Body of pancreas (tissue), 4 donors: ENCODE results near the gene C16orf95. TPM values are rescaled to one million over a fixed set of nuclear protein-coding genes. Genes with fewer than 3 reads are reported as not detected.

Source experiments
- ATAC-seq: fragments of 150-250 bp; one replicate; pipeline ENCODE4 v1.9.1; 2016
- DNase-seq, 4 donors: peaks; one replicate each; pipeline ENCODE4 v3.0.0-alpha.2; 2019
- H3K27ac ChIP-seq, 4 donors: fragments of 200-600 bp; sonication (generic); 1 replicate in 3 of 4; 2 replicates in 1 of 4; pipeline versions ENCODE4 v1.5.1 to v1.6.1; 2016 to 2019; ENCODE audit warnings: mild to moderate bottlenecking in 1 of 4, mixed read lengths in 1 of 4, moderate library complexity in 1 of 4
- H3K27me3 ChIP-seq, 2 donors: fragments of 200-600 bp; sonication (generic); one replicate each; pipeline ENCODE4 v1.6.0; 2016; ENCODE audit warnings: mild to moderate bottlenecking in 1 of 2
- H3K36me3 ChIP-seq, 2 donors: fragments of 200-600 bp; sonication (generic); replicated peaks in 1 of 2; 2 replicates each; pipeline ENCODE4 v1.5.1; 2016; ENCODE audit warnings: low read depth in 2 of 2; ENCODE audit not compliant: insufficient read depth in 1 of 2
- H3K4me1 ChIP-seq: fragments of 200-600 bp; sonication (generic); one replicate; pipeline ENCODE4 v1.6.0; 2016
- H3K4me3 ChIP-seq, 2 donors: fragments of 200-600 bp; sonication (generic); 1 replicate in 1 of 2; 2 replicates in 1 of 2; pipeline ENCODE4 v1.5.1; 2016 to 2019
- H3K9me3 ChIP-seq, 3 donors: fragments of 200-600 bp; sonication (generic); 1 replicate in 2 of 3; 2 replicates in 1 of 3; pipeline ENCODE4 v1.5.1; 2016
- POLR2A ChIP-seq, 3 donors: fragments of 450-650 bp; IDR thresholded peaks; one replicate each; pipeline ENCODE4 v1.6.1; 2016; ENCODE audit warnings: antibody characterized with exemption in 3 of 3, mild to moderate bottlenecking in 2 of 3
- WGBS, 2 donors: methylation state at CpG; one replicate each; pipeline ENCODE4 v1.1.5; 2017; 5-methylcytosine and 5-hydroxymethylcytosine counted together
- intact Hi-C: fragments of 100-400 bp; cut with DNase I; formaldehyde crosslinking; loops from one replicate; pipeline ENCODE4 v1.15.1; 2023
- small RNA-seq: library from RNA; depleted of rRNA; stranded (forward); fragments of <200 nt; gene quantifications from one replicate; pipeline ENCODE3, GENCODE V24; 2016
- total RNA-seq, 2 donors: library from RNA; depleted of rRNA; stranded (reverse); fragments of >200 nt; gene quantifications; one replicate each; pipeline ENCODE4 v1.1.0, GENCODE V29; 2016
- TF ChIP-seq, protein P1 (sequence below), 7 experiments: fragments of 450-650 bp in 4 of 7; fragments of 200-600 bp in 3 of 7; sonication (generic) in 3 of 7; IDR thresholded peaks; one replicate each; pipeline ENCODE4 v1.5.1; 2016 to 2019; ENCODE audit warnings: antibody characterized with exemption in 7 of 7

C16orf95 gene
- total RNA-seq, 2 donors from 2014 or later = 1.3 to 2.0 TPM

- TF ChIP-seq, protein P1, sequence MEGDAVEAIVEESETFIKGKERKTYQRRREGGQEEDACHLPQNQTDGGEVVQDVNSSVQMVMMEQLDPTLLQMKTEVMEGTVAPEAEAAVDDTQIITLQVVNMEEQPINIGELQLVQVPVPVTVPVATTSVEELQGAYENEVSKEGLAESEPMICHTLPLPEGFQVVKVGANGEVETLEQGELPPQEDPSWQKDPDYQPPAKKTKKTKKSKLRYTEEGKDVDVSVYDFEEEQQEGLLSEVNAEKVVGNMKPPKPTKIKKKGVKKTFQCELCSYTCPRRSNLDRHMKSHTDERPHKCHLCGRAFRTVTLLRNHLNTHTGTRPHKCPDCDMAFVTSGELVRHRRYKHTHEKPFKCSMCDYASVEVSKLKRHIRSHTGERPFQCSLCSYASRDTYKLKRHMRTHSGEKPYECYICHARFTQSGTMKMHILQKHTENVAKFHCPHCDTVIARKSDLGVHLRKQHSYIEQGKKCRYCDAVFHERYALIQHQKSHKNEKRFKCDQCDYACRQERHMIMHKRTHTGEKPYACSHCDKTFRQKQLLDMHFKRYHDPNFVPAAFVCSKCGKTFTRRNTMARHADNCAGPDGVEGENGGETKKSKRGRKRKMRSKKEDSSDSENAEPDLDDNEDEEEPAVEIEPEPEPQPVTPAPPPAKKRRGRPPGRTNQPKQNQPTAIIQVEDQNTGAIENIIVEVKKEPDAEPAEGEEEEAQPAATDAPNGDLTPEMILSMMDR (IDR thresholded peaks at IDR 0.05) = no peak
- TF ChIP-seq POLR2A (IDR thresholded peaks at IDR 0.05) = no peak
- no peak for ATAC-seq
- Histone ChIP-seq H3K27ac (no peak overlapping the region), H3K9me3 (no peaks in the 10 kb centered on the region), H3K4me1 (no peaks in the 10 kb centered on the region), H3K27me3 (no peaks in the 10 kb centered on the region), H3K36me3 (no peaks in the 10 kb centered on the region), H3K4me3 (no peak overlapping the region)
- intact Hi-C loops = no loop called here
- 80 to 89% methylated on average over 11 to 13 of the region's 13 CpGs for WGBS, 2 donors
- no peak for DNase-seq
These were observed 61.3 kb downstream of the C16orf95 start for GRCh38 chr16:87255866-87256265.

GRCh38 chr16:87254734-87255133 is 62.5 kb downstream of the C16orf95 start:
- H3K4me3 ChIP-seq = no peak overlapping the region
- no peaks in the 10 kb centered on the region for H3K9me3 ChIP-seq
- ATAC-seq = no peak
- no peak for DNase-seq
- no peaks in the 10 kb centered on the region for H3K27me3 ChIP-seq
- 77 to 86% methylated on average over 6 to 9 of the region's 9 CpGs for WGBS, 2 donors
- TF ChIP-seq, protein P1 (IDR thresholded peaks at IDR 0.05) = no peak
- no peaks in the 10 kb centered on the region for H3K36me3 ChIP-seq
- H3K4me1 ChIP-seq = no peaks in the 10 kb centered on the region
- intact Hi-C loops = no loop called here
- no peak overlapping the region for H3K27ac ChIP-seq

GRCh38 chr16:87254296-87254695 is 62.9 kb downstream of the C16orf95 start:
- intact Hi-C loops = no loop called here
- Histone ChIP-seq H3K27ac (no peak overlapping the region), H3K9me3 (no peaks in the 10 kb centered on the region), H3K27me3 (no peaks in the 10 kb centered on the region), H3K4me1 (no peaks in the 10 kb centered on the region), H3K4me3 (no peak overlapping the region), H3K36me3 (no peaks in the 10 kb centered on the region)
- TF ChIP-seq, protein P1 (IDR thresholded peaks at IDR 0.05) = no peak
- TF ChIP-seq POLR2A (IDR thresholded peaks at IDR 0.05) = no peak
- ATAC-seq = no peak
- WGBS, 2 donors = 76 to 85% methylated on average over 10 of the region's 10 CpGs
- no peak for DNase-seq

DNA sequence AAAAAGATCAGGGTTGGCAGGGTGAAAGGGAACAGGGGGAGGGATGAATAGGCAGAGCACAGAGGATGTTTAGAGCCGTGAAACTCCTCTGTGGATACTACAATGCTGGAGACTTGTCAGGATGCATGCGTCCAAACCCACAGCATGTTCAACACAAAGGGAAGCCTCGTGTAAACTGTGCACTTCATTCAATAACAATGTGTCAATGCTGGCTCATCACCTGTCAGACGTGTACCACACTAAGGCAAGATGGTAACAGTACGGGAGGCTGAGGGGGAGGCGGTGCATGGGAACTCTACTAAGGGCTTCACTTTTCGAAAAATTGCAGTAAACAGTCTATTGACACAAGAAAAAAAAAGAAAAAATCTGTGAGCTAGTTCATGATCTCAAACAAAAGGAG is 63.7 kb downstream of the C16orf95 start:
- no peaks in the 10 kb centered on the region for H3K4me1 ChIP-seq
- no peak overlapping the region for H3K27ac ChIP-seq
- DNase-seq (no peak), ATAC-seq (no peak)
- H3K27me3 ChIP-seq = no peaks in the 10 kb centered on the region
- intact Hi-C loops = no loop called here
- H3K9me3 ChIP-seq = no peaks in the 10 kb centered on the region
- H3K4me3 ChIP-seq = no peak overlapping the region
- 45 to 68% methylated on average over 7 of the region's 7 CpGs for WGBS, 2 donors
- H3K36me3 ChIP-seq = no peaks in the 10 kb centered on the region
- no peak for TF ChIP-seq POLR2A (IDR thresholded peaks at IDR 0.05)
- TF ChIP-seq, protein P1 (IDR thresholded peaks at IDR 0.05) = no peak

Small RNA genes within 50 kb of the gene (small RNA-seq; reads per million reads assigned to genes)
- gene AC010531.2 = not detected

Other genes starting within 250 kb of the C16orf95 start
- 10 to 100 TPM; 35.5 to 46.8 TPM for gene FBXO31, start 66.4 kb upstream of the C16orf95 start, total RNA-seq
- gene MAP1LC3B, start 74.9 kb upstream of the C16orf95 start, total RNA-seq = 10 to 100 TPM; 18.5 to 22.8 TPM
- gene ZCCHC14, start 175.6 kb upstream of the C16orf95 start, total RNA-seq = 10 to 100 TPM; 18.9 to 54.4 TPM